GM11168 (cell line): Measurements from ENCODE around the gene SEZ6L.

ENCODE experiments used
- in situ Hi-C: fragments of 300-500 bp; cut with MboI; formaldehyde crosslinking; loops from one replicate; pipeline ENCODE4 v1.12.0; 2022; ENCODE audit warnings: low sequenced_read_pairs; ENCODE audit not compliant: unreplicated experiment

Gene SEZ6L

GRCh38 chr22:26404851-26405421 lies 235.7 kb downstream of the SEZ6L start:
- in situ Hi-C loops = loop anchor here (5.0 kb wide), 1 partner anchor 47 kb away; no protein-coding TSS in a partner anchor

GRCh38 chr22:26406118-26406517 lies 236.9 kb downstream of the SEZ6L start:
- in situ Hi-C loops = loop anchor here (5.0 kb wide), 1 partner anchor 46 kb away; no protein-coding TSS in a partner anchor

- in situ Hi-C loops = loop anchor here (5.0 kb wide), 1 partner anchor 44 kb away; no protein-coding TSS in a partner anchor
These were observed 239.4 kb downstream of the SEZ6L start for GRCh38 chr22:26408562-26409220.

- in situ Hi-C loops = loop anchor here (5.0 kb wide), 1 partner anchor 42 kb away; no protein-coding TSS in a partner anchor
These were observed 240.6 kb downstream of the SEZ6L start for GRCh38 chr22:26409719-26410335.

GRCh38 chr22:26410386-26410785 lies 241.1 kb downstream of the SEZ6L start:
- in situ Hi-C loops = no loop called here

- in situ Hi-C loops = no loop called here
These were observed 245.1 kb downstream of the SEZ6L start for GRCh38 chr22:26414347-26414746.

- in situ Hi-C loops = no loop called here
These were observed 247.0 kb downstream of the SEZ6L start for GRCh38 chr22:26416256-26416655.

GRCh38 chr22:26416670-26417276 lies 247.5 kb downstream of the SEZ6L start:
- in situ Hi-C loops = no loop called here

- in situ Hi-C loops = no loop called here
These were observed 248.1 kb downstream of the SEZ6L start for GRCh38 chr22:26417406-26417805.

GRCh38 chr22:26418620-26419019 lies 249.4 kb downstream of the SEZ6L start:
- in situ Hi-C loops = no loop called here

GRCh38 chr22:26426924-26427323 lies 257.7 kb downstream of the SEZ6L start:
- in situ Hi-C loops = no loop called here

- in situ Hi-C loops = no loop called here
These were observed 259.5 kb downstream of the SEZ6L start, which contains the start of gene ASPHD2 for GRCh38 chr22:26428515-26429457. ASPHD2 (plus strand) TSS chr22:26429260; CDS start chr22:26433616, 4,356 bp downstream.

GRCh38 chr22:26429458-26430286 lies 260.4 kb downstream of the SEZ6L start:
- in situ Hi-C loops = no loop called here

- in situ Hi-C loops = no loop called here
These were observed 261.3 kb downstream of the SEZ6L start for GRCh38 chr22:26430600-26430999.

- in situ Hi-C loops = no loop called here
These were observed 262.2 kb downstream of the SEZ6L start for GRCh38 chr22:26431261-26431995.

- in situ Hi-C loops = no loop called here
These were observed 263.5 kb downstream of the SEZ6L start for GRCh38 chr22:26432619-26433311.
